Parietal lobe (tissue), 2 donors: Measurements from ENCODE around the gene MLLT10. TPM values are rescaled to one million over a fixed set of nuclear protein-coding genes. Genes with fewer than 3 reads are reported as not detected.

ENCODE experiments used
- small RNA-seq: library from RNA; depleted of rRNA; stranded (forward); fragments of <200 nt; gene quantifications from one replicate; pipeline ENCODE3, GENCODE V24; 2014; ENCODE audit warnings: low replicate concordance
- total RNA-seq: library from RNA; depleted of rRNA; stranded (reverse); fragments of >200 nt; gene quantifications from one replicate; pipeline ENCODE4 v1.2.3, GENCODE V29; 2014

The MLLT10 gene
- total RNA-seq: 115 TPM

DNA sequence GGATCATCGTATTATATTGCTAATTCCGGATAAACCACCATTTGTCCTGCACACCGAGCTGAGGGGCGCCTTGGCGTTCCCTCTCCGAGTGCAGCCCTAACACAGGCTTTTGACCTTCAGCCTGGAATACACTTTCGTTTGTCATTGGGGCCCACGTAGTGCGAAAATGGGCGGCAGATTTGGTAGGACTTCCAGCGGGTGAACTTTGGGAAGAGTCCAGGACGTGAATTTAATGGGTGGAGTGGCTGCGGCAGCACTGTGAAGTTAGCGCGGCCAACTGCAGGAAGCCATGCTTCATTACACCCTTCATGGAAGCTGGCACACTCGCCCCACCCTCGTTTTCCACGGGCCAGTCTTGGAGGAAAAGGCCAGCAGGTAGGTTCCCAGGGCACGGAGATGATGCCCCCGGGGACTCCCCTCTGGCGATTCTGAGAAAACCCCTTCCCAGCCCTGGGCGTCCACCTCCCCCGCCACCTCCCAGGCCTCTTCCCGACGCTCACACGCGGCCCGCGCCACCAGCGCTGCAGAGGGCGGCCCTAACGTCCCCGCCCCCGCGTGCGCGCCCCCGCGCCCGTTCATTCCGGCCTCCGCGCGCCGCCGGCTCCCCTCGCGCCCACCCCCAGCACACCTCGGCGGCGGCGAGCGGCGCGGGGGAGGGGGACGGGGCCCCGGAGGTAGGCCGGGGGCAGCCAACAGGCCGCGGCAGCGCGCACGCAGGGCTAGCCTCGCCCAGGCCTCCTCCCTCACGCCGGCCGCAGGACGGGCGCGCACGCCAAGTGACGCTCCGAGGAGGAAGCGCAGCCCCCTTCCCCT lies at the start of gene MLLT10:
MLLT10 (plus strand) TSS at position 766 of the 813 bp plus-strand sequence. CDS start 413 bp downstream, outside the sequence.

DNA sequence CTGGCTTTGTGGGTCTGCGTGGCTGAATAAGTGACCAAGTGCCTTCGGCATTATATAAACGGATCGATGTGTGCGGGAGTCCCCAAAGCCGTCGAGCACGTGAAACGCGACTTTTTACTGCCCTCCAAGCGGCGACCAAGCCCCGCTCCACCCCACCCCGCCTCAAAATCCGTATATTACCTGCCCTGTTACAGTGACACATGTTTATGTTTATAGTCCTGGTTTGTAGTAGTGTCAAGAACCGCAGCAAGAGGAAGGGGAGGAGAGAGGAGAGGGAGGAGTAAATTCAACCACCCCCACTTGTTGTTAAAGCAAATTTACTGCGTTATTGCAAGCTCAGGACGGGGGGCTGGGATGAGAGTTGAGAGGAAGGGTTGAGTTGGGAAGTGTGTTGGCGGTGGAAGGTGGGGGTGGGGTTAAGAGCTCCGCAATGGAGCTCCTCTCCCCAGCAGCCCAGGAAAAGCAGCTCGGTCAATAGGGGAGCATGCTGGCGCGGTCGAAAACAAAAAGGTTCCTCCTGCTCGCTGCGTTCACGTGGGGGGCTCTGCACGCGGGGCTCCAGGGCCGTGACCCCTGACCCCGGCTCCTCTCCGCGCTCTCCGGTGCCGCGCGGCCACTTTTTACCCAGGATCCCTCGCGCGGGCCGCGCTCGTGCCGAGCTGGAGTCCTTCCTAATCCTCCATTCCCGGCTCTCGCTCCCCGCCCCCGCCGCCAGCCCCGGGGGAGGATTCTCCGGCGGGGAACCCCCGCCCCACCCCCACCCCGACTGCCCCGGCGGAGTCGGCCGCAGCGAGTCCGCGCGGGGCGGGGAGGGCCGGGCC lies 8.5 kb upstream of the MLLT10 start, which contains the start of gene SKIDA1:
SKIDA1 (minus strand) TSS at position 316 of the 821 bp plus-strand sequence. CDS start 7,860 bp downstream, outside the sequence.

Small RNA genes within 50 kb of the gene (small RNA-seq; reads per million reads assigned to genes)
- gene MIR1915: not detected
- gene RN7SKP219: not detected
- gene RNU6-1141P: not detected
- not detected for gene RNU6-306P

Other genes starting within 250 kb of the MLLT10 start
- gene SKIDA1, start 8.6 kb upstream of the MLLT10 start, total RNA-seq: 9.4 TPM